Osteoblast (primary cell): ENCODE measurements around the gene RAVER1. TPM values are rescaled to one million over a fixed set of nuclear protein-coding genes. Genes with fewer than 3 reads are reported as not detected.
A peak's percentile ranks its signal among the peaks of the same experiment; 100 is the strongest.

ENCODE experiments used
- DNase-seq: peaks from one replicate; pipeline ENCODE4 v3.0.0; 2011; ENCODE audit warnings: low spot score, mixed read lengths; ENCODE audit not compliant: insufficient read length; ENCODE audit errors: missing footprints
- H2AFZ ChIP-seq: 2 replicates; pipeline ENCODE4 v1.6.0; 2011; ENCODE audit warnings: mild to moderate bottlenecking, low read length
- H3K27ac ChIP-seq: 2 replicates; pipeline ENCODE4 v1.5.1; 2011; ENCODE audit warnings: mild to moderate bottlenecking, low read depth, low read length, moderate library complexity
- H3K27me3 ChIP-seq: 2 replicates; pipeline ENCODE4 v1.6.0; 2012; ENCODE audit warnings: mild to moderate bottlenecking, control low read depth, inconsistent platforms, low read length, moderate library complexity; ENCODE audit not compliant: insufficient read depth
- H3K36me3 ChIP-seq: 2 replicates; pipeline ENCODE4 v1.5.1; 2011; ENCODE audit warnings: mild to moderate bottlenecking, low read length, control low read depth, moderate library complexity; ENCODE audit not compliant: insufficient read depth
- H3K4me1 ChIP-seq: 2 replicates; pipeline ENCODE4 v1.5.1; 2011; ENCODE audit warnings: mild to moderate bottlenecking, low read length, control low read depth, moderate library complexity; ENCODE audit not compliant: insufficient read depth
- H3K4me2 ChIP-seq: 2 replicates; pipeline ENCODE4 v1.6.0; 2011; ENCODE audit warnings: mild to moderate bottlenecking, low read length; ENCODE audit not compliant: insufficient read depth
- H3K4me3 ChIP-seq: fragments of 200-600 bp; sonication (generic); 3 replicates; pipeline ENCODE4 v1.5.1; 2012; ENCODE audit warnings: mild to moderate bottlenecking, low read length, inconsistent platforms; ENCODE audit not compliant: insufficient read depth
- H3K79me2 ChIP-seq: 2 replicates; pipeline ENCODE4 v1.6.0; 2012; ENCODE audit warnings: mild to moderate bottlenecking, low read length, control low read depth, inconsistent platforms; ENCODE audit not compliant: insufficient read depth
- H3K9me3 ChIP-seq: 2 replicates; pipeline ENCODE4 v1.5.1; 2011; ENCODE audit warnings: low read depth, low read length, control low read depth
- H4K20me1 ChIP-seq: 2 replicates; pipeline ENCODE4 v1.6.0; 2012; ENCODE audit warnings: mild to moderate bottlenecking, low read length, control low read depth; ENCODE audit not compliant: insufficient read depth
- CTCF ChIP-seq: IDR thresholded peaks from 2 replicates; pipeline ENCODE4 v1.5.1; 2011; ENCODE audit warnings: mild to moderate bottlenecking, low read depth, low read length, moderate library complexity; ENCODE audit errors: extremely low read depth
- total RNA-seq: library from RNA; depleted of rRNA; stranded (reverse); fragments of >200 nt; gene quantifications from 2 replicates; pipeline ENCODE4 v1.2.3, GENCODE V29; 2012

RAVER1 gene
- total RNA-seq, 1 donor: 8.0 TPM

DNA sequence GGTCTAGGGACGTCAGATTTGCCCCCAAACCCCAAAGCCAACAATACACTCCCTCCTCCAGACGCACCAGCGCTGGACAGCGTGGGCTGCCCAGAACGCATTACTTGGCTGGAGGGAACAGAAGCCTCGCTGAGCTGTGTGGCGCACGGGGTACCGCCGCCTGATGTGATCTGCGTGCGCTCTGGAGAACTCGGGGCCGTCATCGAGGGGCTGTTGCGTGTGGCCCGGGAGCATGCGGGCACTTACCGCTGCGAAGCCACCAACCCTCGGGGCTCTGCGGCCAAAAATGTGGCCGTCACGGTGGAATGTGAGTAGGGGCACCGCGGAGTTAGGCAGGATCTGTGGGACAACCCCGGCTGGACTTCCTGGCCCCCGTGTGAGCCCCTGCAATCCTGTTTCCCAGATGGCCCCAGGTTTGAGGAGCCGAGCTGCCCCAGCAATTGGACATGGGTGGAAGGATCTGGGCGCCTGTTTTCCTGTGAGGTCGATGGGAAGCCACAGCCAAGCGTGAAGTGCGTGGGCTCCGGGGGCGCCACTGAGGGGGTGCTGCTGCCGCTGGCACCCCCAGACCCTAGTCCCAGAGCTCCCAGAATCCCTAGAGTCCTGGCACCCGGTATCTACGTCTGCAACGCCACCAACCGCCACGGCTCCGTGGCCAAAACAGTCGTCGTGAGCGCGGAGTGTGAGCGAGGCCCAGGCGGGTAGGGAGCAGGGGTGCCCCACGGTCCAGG lies 39.5 kb downstream of the RAVER1 start:
- peak; percentile 88 for DNase-seq
- H2AFZ ChIP-seq: no peak overlapping the region
- no peaks in the 10 kb centered on the region for H3K79me2 ChIP-seq
- peaks cover 5% of the 10 kb centered on the region for H4K20me1 ChIP-seq
- H3K27me3 ChIP-seq: peaks cover 80% of the 10 kb centered on the region
- H3K4me3 ChIP-seq: no peak overlapping the region
- H3K27ac ChIP-seq: no peak overlapping the region
- H3K4me1 ChIP-seq: peaks cover 13% of the 10 kb centered on the region
- H3K9me3 ChIP-seq: no peaks in the 10 kb centered on the region
- TF ChIP-seq CTCF: no peak
- H3K36me3 ChIP-seq: no peaks in the 10 kb centered on the region
- H3K4me2 ChIP-seq: no peak overlapping the region

GRCh38 chr19:10292789-10293636 lies 40.3 kb downstream of the RAVER1 start:
- no peaks in the 10 kb centered on the region for H3K36me3 ChIP-seq
- peak; percentile 74 for DNase-seq
- H3K79me2 ChIP-seq: no peaks in the 10 kb centered on the region
- peak overlapping the region; percentile 77 for H3K4me2 ChIP-seq
- H3K4me1 ChIP-seq: peaks cover 15% of the 10 kb centered on the region
- H4K20me1 ChIP-seq: peaks cover 5% of the 10 kb centered on the region
- no peak overlapping the region for H3K27ac ChIP-seq
- no peaks in the 10 kb centered on the region for H3K9me3 ChIP-seq
- TF ChIP-seq CTCF: no peak
- H2AFZ ChIP-seq: no peak overlapping the region
- peaks cover 88% of the 10 kb centered on the region for H3K27me3 ChIP-seq
- H3K4me3 ChIP-seq: peak overlapping the region; percentile 59

DNA sequence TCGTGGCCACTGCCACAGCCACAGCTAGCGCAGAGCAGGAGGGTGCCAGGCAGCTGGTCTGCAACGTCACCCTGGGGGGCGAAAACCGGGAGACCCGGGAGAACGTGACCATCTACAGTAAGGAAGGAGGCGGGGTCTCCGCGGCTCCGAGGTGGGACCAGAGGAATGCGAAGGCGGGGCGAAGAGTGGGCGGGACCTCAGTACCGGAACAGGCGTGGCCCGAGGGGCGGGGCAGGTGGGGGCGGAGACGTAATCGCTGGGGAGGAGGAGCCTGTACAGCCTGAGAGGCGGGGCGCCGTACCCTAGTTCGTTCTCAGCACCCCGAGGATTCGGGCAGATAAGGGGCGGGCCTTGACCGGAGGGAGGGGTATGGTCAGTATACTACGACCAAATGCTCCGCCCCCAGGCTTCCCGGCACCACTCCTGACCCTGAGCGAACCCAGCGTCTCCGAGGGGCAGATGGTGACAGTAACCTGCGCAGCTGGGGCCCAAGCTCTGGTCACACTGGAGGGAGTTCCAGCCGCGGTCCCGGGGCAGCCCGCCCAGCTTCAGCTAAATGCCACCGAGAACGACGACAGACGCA lies 41.0 kb downstream of the RAVER1 start:
- DNase-seq: peak; percentile 90
- Histone ChIP-seq H3K27me3 (peaks cover 95% of the 10 kb centered on the region), H3K79me2 (no peaks in the 10 kb centered on the region), H3K4me3 (peak overlapping the region; percentile 59), H3K36me3 (no peaks in the 10 kb centered on the region), H3K9me3 (no peaks in the 10 kb centered on the region), H2AFZ (no peak overlapping the region), H3K4me1 (peaks cover 15% of the 10 kb centered on the region), H4K20me1 (peaks cover 5% of the 10 kb centered on the region), H3K4me2 (peak overlapping the region; percentile 77), H3K27ac (no peak overlapping the region)
- no peak for TF ChIP-seq CTCF
